GM23338 (cell line): ENCODE data around the gene RIT2.

ENCODE experiments used
- CREB1 ChIP-seq: fragments of 250-450 bp; sonication (Bioruptor Pico); IDR thresholded peaks from 2 replicates; pipeline ENCODE4 v1.5.0; 2020; ENCODE audit warnings: low read depth, mild to moderate bottlenecking, moderate library complexity
- ETS1 ChIP-seq: IDR thresholded peaks from 2 replicates; pipeline ENCODE4 v1.6.1; 2016; ENCODE audit warnings: antibody characterized with exemption
- EZH2 ChIP-seq: fragments of 200-600 bp; sonication (generic); IDR thresholded peaks from one replicate; pipeline ENCODE4 v1.8.0; 2017; ENCODE audit warnings: antibody characterized with exemption, mild to moderate bottlenecking, low read depth; ENCODE audit not compliant: unreplicated experiment
- EZH2phosphoT487 ChIP-seq: fragments of 200-600 bp; sonication (generic); IDR thresholded peaks from one replicate; pipeline ENCODE4 v1.8.1; 2018; ENCODE audit warnings: antibody characterized with exemption; ENCODE audit not compliant: unreplicated experiment
- JUNB ChIP-seq: IDR thresholded peaks from one replicate; pipeline ENCODE4 v1.6.1; 2016; ENCODE audit warnings: antibody characterized with exemption; ENCODE audit not compliant: unreplicated experiment
- POLR2AphosphoS5 ChIP-seq: IDR thresholded peaks from 2 replicates; pipeline ENCODE4 v1.6.1; 2016; ENCODE audit warnings: antibody characterized with exemption, low read depth
- REST ChIP-seq: IDR thresholded peaks from one replicate; pipeline ENCODE4 v1.6.1; 2018; ENCODE audit warnings: antibody characterized with exemption; ENCODE audit not compliant: unreplicated experiment
- STAT1 ChIP-seq: IDR thresholded peaks from one replicate; pipeline ENCODE4 v1.6.1; 2016; ENCODE audit warnings: antibody characterized with exemption; ENCODE audit not compliant: unreplicated experiment
- ZNF331 ChIP-seq: fragments of 250-450 bp; sonication (Bioruptor Pico); IDR thresholded peaks from 2 replicates; pipeline ENCODE4 v1.5.0; 2020; ENCODE audit warnings: low read depth, mild to moderate bottlenecking, moderate library complexity
- TF ChIP-seq, protein P1 (sequence below), 2 experiments: fragments of 200-600 bp in 1 of 2; sonication (generic) in 1 of 2; conservative IDR thresholded peaks; 2 replicates each; pipeline versions ENCODE4 v1.5.1 to v1.6.1; 2016 to 2017; ENCODE audit warnings: antibody characterized with exemption in 2 of 2, low read depth in 2 of 2, mild to moderate bottlenecking in 2 of 2, moderate library complexity in 1 of 2

GRCh38 chr18:42883169-42883568, 232.3 kb downstream of the RIT2 start:
- TF ChIP-seq EZH2 = no peak
- TF ChIP-seq, protein P1, sequence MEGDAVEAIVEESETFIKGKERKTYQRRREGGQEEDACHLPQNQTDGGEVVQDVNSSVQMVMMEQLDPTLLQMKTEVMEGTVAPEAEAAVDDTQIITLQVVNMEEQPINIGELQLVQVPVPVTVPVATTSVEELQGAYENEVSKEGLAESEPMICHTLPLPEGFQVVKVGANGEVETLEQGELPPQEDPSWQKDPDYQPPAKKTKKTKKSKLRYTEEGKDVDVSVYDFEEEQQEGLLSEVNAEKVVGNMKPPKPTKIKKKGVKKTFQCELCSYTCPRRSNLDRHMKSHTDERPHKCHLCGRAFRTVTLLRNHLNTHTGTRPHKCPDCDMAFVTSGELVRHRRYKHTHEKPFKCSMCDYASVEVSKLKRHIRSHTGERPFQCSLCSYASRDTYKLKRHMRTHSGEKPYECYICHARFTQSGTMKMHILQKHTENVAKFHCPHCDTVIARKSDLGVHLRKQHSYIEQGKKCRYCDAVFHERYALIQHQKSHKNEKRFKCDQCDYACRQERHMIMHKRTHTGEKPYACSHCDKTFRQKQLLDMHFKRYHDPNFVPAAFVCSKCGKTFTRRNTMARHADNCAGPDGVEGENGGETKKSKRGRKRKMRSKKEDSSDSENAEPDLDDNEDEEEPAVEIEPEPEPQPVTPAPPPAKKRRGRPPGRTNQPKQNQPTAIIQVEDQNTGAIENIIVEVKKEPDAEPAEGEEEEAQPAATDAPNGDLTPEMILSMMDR (conservative IDR thresholded peaks at IDR 0.05; ENCODE audit: low read depth in 2 of 2) = no peak
- TF ChIP-seq POLR2AphosphoS5 = no peak
- TF ChIP-seq JUNB = no peak
- no peak for TF ChIP-seq ZNF331
- no peak for TF ChIP-seq ETS1
- TF ChIP-seq REST = no peak
- TF ChIP-seq EZH2phosphoT487 = no peak
- no peak for TF ChIP-seq CREB1
- no peak for TF ChIP-seq STAT1
